DMS53 treated with DMSO at 0.1 percent for 48 hours (cell line): Measurements from ENCODE around the gene KCNIP4.
A peak's percentile ranks its signal among the peaks of the same experiment; 100 is the strongest.
"Not testable (repeated sequence)": the region's sequence is repeated elsewhere in the genome, so short reads cannot be mapped to it uniquely, and the experiment has no call there.

ENCODE experiments used
- DNase-seq: peaks from one replicate; lab custom pipeline; 2025; ENCODE audit not compliant: unreplicated experiment; lab: John Stamatoyannopoulos, UW

Gene KCNIP4

DNA sequence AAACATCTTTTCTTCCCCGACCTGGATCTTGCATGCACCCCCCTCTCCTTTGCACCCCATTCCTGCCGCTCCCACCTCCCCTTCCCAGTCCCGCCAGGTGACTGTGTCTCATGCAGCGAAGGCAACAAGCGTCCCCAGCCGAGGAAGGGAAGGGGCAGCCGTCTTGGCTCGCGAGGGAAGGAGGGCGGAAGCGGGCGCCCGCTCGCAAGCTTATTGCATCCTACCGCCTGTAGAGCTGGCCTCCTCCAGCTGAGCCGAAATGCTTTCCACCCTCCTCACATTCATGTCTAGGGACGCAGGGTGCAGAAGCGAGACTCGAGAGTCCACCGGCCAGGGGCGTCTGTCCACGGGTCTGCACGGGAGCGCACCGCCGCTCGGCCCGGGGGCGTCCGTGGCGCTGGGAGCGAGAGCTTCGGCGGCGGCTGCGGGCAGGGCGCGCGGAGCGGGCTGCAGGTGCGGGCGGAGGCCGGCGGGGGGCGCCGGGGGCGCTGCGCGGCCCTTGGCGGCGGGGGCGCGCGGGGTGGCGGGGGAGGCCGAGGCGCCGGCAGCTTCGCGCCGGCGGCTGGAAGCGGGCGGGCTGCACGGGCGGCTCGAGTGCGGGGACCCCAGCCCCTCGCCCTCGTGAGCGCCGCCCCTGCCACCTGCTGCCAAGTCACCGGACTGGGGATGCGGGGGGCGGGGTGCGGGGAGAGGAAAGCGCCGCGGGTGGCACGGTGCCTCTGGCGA lies at the start of gene KCNIP4:
TSS of gene KCNIP4 (minus strand) at position 426 of the 726 bp plus-strand sequence.
- peak; percentile 42 for DNase-seq

DNA sequence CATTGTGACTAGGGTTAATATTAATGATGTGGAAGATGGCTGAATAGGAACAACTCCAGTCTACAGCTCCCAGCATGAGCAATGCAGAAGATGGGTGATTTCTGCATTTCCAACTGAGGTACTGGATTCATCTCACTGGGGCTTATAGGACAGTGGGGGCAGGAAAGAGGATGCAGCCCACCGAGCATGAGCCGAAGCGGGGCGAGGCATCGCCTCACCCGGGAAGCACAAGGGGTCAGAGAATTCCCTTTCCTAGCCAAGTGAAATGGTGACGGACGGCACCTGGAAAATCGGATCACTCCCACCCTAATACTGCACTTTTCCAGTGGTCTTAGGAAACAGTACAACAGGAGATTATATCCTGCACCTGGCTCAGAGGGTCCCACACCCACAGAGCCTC lies 48.0 kb upstream of the KCNIP4 start:
- not testable (repeated sequence) for DNase-seq

DNA sequence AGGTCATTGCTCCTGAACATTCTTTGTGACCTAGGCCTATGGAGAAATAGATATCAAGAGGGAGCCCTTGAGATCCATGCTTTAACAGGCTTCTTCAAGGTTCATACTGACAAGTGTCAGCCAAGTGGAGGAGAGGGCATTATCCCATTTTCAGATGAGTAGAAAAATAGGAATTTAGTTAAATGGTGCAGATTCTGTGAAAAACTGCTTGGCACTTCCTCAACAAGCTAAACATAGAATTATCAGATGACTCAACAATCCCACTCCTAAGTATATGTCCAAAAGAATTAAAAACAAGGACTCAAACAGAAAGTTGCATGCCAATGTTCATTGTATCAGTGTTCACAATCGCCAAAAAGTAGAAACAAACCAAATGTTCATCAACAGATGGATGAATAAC lies 43.8 kb upstream of the KCNIP4 start:
- no peak for DNase-seq

DNA sequence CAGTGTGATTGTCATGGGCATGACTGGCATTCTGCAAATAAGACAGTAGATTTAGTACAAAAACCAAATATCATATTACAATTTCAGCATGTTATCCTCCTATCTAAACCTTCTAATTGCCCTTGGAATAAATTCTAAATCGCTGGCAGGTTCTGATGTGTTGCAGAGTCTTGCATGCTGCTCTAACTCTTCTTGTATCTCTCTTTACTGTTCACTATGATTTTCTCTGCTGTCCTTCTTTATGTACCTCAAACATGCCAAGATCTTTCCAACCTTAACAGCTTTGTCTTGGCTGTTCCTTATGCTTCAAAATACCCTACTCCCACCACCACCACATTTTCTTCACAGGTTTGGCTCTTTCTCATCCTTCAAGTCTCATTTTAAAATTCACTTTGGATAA lies 43.0 kb upstream of the KCNIP4 start:
- no peak for DNase-seq

DNA sequence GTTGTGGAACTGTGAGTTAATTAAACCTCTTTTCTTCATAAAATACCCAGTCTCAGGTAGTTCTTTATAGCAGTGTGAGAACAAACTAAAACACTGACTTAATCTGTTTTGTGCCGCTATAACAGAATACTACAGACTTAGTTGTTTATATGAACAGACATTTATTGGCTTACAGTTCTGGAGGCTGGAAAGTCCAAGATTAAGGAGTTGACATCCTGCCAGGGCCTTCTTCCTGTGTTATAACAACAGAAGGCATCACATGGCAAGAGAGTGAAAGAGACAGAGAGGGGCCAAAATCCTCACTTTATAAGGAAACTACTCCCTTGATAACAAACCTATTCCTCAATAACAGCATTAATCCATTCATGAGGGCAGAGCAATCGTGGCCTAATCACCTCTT lies 42.5 kb upstream of the KCNIP4 start:
- DNase-seq = no peak

DNA sequence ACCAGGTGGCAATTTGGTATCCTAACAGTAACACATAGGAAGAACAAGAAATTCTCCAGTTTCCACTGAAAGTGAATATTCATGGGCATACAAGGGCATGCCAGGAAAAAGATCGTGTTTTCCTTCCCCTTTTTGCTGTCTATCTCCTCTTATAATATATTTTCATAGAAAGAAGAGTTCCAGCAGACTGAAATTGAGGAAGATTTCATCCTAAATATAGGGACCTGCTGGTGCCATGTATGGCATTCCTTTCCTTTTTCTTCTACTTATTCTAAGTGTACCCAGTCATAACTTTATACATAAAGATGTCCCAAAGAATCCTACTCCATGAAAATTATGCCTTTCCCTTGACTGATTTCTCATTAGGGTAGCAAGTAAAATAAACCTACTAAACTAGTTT lies 40.8 kb upstream of the KCNIP4 start:
- DNase-seq = no peak

DNA sequence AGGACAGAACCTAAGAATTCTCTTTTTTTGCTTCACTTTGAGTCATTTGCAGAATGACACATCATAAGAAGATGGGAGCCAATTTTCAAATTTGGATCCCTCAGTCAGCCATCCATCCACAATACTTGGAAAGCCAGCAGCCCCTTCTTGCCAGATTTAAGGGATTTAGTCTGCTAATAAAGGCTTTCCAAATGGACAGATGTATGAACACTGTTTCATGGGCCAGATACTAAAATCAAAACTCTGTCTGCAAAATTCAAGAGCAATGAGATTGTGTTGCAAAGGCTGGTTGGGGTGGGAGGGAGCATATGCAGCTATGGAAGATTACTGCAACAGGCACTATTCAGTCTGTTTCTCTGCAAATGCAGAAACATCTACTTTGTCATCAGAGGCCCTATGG lies 37.7 kb upstream of the KCNIP4 start:
- no peak for DNase-seq

DNA sequence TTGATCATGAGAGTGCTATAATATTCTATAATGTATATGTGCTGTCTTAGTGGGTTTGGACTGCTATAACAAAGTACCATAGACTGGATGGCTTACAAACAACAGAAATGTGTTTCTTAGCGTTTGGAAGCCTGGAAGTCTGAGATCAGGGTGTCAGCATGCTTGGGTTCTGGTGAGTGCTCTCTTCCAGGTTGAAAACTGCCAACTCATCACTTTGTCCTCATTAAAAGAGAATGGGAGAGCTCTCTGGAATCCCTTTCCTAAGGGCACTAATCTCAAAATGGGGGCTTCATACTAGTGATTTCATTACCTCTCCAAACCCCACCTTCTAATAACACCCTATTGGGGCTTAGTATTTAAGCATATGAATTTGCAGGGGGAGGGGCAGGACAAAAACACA lies 33.5 kb upstream of the KCNIP4 start:
- DNase-seq = no peak

DNA sequence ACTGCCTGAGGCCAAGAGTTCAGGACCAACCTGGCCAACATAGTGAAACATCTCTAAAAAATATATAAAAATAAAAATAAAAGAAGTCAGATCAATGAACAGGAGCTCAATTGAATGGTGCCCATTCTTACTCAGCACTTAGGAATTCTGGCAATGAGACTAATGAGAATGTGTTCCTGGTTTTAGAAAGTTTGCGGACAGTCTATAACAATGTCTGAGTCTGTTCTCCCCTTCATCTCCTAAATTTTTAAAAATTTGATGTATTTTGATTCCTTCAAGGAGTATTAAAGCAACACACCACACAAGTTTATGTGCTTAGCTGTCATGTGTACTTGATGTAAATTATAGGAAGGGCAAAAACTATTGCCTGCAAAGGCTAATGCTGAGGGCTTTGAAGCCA lies 30.6 kb upstream of the KCNIP4 start:
- DNase-seq = no peak

DNA sequence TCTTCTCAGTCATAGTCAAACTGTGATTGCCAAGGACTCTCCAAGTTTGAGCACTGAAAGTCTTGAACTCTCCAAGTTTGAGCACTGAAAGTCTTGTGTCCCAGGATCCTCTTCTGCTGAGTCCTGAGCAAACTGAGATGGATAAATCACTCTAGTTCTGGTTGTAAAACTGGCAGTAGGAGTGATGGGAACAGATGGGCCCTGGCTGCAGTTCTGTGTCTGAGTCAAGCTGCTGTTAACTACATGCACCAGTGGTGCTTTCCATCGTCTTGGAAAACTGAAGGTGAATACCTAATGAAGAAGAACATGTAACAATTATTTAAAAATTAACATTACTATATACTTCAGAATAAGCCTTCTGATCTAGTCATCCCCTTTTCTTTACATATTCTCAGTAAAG lies 27.6 kb upstream of the KCNIP4 start:
- DNase-seq = no peak

DNA sequence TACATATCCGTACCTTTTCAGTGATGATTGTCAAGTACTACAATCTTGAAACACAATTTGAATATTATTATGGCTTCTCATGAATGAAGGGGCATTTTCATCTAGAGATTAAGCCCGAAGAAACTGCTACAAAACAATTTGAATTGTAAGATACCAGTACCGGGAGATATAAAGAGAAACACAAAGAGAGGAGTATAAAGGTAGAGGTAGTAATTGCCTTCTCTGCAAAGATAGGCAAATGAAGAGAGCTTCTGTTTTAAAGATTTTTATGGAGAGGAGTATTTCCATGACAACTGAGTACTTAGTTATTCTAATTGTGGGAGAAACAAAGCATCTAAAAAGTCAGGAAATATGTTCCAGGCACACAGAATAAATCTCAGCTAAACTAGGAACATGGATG lies 25.3 kb upstream of the KCNIP4 start:
- DNase-seq = no peak

DNA sequence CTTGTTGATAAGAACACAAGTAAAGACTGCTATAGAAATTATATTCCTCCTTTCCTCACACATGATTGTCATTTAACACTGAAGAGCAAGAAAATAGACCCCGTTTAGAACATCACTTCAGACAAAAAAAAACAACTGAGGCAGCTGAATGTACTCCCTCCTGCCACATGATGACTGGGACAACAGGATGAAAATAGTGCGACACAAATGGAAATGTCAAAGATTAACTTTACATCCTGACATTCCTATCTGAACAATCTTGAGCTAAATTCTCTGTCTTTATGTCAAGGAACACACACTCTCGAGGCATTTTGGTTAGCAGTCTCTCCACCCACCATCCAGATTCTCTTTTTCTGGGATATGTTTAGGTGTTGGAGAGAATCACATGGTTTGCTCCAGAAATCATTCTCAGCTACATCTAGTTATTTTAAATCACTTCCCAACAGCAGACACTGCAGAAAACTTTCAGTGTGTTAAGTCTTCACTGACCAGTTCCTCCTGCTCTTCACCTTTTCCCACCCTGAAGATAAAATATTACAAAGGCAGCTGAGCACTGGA lies 16.3 kb upstream of the KCNIP4 start:
- DNase-seq = no peak

DNA sequence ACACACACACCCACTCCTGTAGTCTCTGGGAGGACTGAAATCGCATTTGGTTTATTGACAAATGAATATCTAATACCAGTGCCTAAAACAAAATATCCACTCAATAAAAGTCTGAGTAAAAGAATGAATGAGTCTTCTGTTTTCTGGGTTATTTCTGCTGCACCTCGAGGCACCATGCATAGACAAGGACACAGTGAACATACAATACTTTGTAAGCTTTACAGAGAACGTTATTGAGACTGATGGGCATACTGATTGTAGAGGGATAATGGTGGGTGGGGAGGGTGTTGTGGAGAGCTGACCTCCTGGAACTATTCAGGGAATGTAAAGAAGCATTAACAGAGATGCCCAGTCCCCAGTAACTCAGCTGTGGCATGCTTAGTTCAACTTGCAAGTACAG lies 14.1 kb upstream of the KCNIP4 start:
- DNase-seq = no peak

DNA sequence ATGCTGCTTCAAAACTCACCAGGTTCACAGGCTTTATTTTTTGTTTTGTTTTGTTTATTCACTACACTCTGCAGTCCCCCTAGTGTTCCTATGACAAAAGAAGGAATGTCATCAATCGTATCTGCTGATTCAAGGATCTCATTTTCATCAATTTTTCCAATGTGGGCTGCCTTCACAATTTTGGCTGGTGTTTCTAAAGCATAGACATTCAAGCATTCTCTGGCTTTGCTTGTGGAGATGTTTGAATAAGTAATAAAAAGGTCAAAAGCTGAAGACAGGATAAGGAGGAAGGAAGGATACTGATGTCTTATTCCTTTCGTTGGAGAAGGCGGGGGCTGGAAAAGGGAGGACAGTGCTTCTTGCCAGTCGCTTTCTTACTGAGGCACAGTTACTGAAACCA lies 12.2 kb upstream of the KCNIP4 start:
- no peak for DNase-seq

DNA sequence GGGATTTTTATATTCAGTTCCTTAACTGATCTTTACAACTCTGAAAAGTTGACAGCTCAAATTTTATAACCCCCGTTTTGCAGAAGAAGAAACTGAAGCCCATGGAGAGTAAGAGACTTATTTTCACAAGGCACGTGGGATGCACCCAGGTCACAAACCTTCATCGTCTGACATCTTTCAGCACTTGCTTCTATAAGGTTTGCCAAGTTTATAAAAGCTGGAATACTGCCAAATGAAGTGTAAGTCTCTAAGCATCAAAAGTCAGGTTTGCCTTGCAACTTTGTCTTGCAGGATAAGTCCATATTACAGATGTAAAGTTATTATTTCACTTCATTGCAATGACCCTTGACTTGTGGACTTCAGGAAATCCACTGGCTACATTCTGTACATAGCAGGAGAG lies 6.3 kb upstream of the KCNIP4 start:
- no peak for DNase-seq

DNA sequence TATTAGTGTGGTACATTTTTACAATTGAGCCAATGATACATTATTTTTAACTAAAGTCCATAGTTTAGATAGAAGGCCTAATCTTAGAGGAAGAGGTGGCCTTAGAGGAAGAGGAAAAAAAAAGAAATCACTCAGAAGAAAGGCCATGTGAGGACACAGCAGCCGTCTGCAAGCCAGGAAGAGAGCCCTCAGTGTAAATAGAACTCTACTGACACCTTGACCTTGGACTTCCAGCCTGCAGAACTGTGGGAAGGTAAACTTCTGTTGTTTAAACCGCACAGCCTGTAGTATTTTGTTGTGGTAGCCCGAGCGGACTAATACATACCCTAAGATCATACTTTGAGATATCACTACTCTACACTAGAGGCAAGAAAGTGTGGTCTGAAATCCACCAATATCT lies 5.1 kb upstream of the KCNIP4 start:
- no peak for DNase-seq

DNA sequence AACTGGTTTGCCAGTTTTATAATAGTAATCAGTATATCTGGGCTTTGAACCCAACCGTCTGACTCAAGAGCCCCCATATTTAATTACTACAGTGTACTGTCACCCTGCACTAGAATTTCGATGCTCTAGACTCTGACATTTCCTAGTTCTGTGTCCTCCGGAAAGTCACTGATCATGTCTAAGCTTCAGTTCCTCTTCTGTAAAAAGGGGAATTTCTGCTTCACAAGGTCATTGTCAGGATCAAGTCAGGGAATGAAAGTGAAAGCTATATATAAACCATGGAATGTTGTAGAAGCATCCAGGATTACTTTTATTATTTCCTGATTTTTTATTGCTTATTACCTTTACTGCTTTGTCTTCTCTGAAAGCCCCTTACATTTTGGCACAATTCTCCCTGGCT lies 4.0 kb upstream of the KCNIP4 start:
- no peak for DNase-seq

DNA sequence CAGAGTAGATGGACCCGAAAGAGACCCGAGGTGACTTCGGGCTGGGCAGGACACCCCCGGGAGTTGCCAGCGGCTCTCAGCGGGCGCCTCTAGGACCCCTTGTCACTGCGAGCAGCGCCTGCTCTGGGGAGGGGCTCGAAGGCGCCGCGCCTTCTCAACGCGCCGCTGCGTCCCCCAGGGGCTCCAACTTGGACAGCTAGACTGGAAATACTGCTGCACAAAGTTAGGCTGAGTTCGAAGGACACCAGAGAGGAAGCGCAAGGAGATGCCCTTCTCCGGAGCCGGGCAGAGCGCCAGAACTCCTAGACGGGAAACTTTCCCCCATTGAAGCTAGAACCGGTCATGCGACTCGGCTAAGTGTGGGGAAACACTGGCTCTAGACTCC lies 493 bp upstream of the KCNIP4 start:
- DNase-seq = peak; percentile 63

DNA sequence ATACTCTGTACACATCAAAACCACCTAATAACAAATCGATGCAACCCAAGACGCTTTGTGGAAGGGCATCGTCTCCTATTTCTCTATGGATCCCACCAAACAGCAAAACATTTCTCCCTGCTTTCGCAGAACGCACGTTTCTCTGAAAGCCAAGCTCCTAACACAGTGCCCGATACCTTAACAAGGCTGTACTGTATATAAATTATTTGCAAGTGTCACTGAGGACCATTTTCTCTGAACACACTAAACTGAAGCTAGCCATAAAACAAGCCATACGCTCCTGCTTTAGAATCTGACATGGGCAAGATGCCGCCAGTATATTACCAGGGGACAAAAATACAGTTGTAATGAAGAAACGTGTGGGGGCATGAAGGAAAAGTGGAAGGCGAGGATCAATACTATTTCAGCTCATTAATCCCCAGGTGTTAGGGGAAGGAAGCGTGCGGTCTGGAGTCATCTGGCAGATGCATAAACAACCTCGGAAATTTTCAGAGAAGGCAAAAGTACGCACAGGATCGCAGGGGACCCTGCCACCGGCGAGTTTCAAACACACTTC lies 703 bp downstream of the KCNIP4 start:
- no peak for DNase-seq

DNA sequence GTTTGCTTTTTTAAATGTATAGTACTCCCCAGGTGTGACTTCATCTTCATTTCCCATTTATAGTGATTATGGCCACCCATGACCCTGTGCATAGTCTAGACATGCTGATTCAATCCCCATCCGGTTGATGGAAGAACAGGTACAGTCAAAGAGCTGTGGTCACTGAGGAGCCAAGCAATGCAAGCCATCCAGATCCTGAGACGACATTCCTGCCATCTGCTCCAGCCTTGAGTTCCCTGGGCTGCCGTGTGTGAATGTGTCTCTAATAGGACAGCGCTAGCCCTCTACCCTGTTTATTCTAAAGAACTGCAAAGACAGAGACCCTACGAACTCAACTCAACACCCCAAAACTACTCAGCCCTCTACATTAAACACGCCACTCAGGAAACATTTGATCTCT lies 1.7 kb downstream of the KCNIP4 start:
- no peak for DNase-seq

DNA sequence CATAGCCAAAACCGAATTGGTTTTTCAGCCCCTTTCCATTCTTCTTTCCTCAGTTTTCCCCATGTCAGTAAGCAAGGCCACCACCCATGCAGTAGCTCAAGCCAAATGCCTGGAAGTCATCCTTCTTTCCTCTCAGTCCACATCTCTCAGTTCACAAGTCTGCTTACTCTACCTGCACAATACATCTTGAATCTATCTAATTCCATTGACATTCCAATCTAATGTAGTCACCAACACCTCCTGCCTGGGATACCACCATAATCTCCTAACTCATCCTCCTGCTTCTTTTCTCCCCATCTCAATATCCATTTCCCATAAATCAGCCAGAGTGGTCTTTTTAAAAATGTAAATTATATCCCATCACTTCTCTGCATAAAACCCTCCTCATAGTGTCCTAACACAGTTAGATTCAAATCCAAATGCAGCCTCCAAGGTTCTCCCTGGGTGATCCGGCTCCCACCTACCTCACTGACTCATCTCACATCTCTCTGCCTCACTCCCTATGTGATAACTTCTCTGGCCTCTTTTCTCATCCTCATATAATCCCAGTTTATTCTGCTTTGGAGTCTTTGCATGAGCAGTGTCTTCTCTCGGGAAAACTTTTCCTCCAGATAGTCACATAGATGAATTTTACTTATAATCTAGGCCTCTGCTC lies 26.9 kb downstream of the KCNIP4 start:
- DNase-seq = no peak

DNA sequence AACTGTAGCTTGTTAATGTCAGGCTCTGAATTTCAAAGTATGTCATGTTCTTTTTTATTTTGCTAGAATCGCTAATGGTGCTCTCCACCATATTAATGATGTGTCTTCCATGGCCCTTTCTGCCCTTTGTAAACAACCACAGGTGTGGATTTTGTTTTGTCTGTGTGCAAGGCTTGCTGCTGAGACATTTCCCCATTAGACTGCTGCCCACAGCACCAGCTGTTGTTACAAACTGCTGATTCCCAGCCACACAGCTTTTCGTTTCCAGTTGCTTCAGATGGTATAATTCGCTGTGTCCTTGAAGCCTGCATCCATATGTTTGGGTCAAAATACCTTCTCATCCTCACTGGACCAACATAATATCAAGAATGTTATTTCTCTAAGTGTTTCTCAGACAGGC lies 32.8 kb downstream of the KCNIP4 start:
- no peak for DNase-seq
